ENCODE results near the gene HCN4.

HCN4 gene

GRCh38 chr15:73296609-73297353 is 72.0 kb downstream of the HCN4 start:
- DNase-seq (ENCODE audit: low spot score): no peak

GRCh38 chr15:73295630-73296286 is 73.0 kb downstream of the HCN4 start:
- no peak for DNase-seq (ENCODE audit: low spot score)

GRCh38 chr15:73293773-73294172 is 75.0 kb downstream of the HCN4 start:
- no peak for DNase-seq (ENCODE audit: low spot score)

GRCh38 chr15:73291441-73291840 is 77.3 kb downstream of the HCN4 start:
- DNase-seq (ENCODE audit: low spot score): no peak

- DNase-seq (ENCODE audit: low spot score): no peak
These were observed 81.7 kb downstream of the HCN4 start for GRCh38 chr15:73287019-73287418.

GRCh38 chr15:73286311-73286710 is 82.4 kb downstream of the HCN4 start:
- no peak for DNase-seq (ENCODE audit: low spot score)

GRCh38 chr15:73284090-73284716 is 84.6 kb downstream of the HCN4 start:
- DNase-seq (ENCODE audit: low spot score): no peak

GRCh38 chr15:73283366-73283962 is 85.3 kb downstream of the HCN4 start:
- no peak for DNase-seq (ENCODE audit: low spot score)

GRCh38 chr15:73282567-73283365 is 86.0 kb downstream of the HCN4 start:
- DNase-seq (ENCODE audit: low spot score): no peak

GRCh38 chr15:73275862-73276261 is 92.9 kb downstream of the HCN4 start:
- no peak for DNase-seq (ENCODE audit: low spot score)

- peak; percentile 44 for DNase-seq (ENCODE audit: low spot score)
These were observed 95.4 kb downstream of the HCN4 start for GRCh38 chr15:73273181-73274002.

GRCh38 chr15:73270366-73271097 is 98.2 kb downstream of the HCN4 start:
- DNase-seq (ENCODE audit: low spot score): no peak
